Retina (tissue), 1 donor: ENCODE data around the gene PDE2A.

Source experiments
- DNase-seq: peaks from one replicate; pipeline ENCODE4 v3.0.0-alpha.2; 2016

Gene PDE2A

DNA sequence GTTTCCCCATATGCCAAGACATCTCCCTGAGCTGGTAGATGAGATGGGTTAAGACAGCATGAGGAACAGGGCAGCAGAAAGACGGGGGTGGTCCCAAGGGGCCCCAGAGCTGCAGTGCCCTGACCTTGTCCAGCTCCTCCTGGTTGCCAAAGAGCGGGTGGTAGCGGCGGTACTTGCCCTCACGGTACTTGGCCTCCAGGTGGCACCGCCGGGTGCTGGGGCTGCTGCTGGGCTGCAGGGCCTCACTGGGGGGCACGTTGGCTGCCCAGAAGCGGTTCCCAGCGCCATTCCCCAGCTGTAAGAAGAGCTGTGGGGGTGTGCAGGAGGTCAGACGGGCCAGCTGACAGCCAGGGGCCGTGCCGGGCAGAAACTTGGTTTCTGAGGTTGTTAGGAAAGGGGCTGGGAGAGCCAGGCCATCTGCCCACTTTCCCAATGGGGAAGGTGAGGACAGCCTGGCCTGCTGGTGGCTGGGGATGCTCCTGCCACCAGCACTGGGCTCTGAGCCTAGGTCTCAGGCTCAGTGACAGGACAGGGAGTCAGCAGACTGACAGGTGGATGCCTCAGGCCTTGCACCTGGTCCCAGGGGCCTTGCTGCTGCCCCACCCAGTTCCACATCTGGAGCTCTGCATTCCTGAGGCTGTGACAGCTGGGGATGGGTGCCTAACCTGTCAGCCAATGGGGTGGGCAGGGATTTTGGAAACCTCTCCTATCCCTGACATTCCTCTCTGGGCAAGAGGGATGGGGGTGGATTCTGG is 30.0 kb upstream of the PDE2A start:
- no peak for DNase-seq

DNA sequence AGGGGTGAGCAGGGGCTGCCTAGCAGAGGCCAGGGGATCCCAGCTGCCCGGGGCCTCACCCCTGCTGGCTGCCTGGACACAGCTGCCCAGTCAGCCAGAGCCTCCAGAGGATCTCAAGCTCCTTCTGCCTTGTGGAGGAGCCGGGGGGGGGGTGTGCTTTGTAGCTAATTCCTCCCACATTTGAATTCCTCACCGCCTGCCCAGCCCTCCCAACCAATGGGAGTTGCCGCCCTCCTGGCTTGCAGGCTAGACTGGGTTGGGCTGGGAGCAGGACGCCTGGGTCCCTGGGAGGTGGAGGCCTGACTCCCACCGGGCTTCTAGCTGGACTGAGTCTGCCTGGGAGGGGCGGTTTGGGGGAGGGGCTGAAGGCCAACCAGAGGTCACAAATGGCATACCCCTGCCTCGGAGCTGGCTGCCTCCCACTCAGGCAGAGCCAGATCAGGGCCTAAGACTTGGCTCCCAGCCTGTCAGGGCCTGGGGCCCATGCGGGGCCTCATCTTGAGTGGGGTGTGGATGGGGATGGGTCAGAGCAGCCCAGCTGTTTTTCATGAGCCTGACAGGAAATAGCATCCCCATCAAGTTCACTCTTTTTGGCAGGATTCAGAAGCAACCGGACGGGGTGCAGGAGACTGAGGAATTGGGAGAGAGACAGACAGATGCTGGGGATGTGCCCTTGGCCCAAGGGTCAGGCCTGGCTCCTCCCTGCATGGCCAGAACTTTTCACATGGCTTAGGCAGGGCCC is 29.2 kb upstream of the PDE2A start:
- DNase-seq, result peak; percentile 57

DNA sequence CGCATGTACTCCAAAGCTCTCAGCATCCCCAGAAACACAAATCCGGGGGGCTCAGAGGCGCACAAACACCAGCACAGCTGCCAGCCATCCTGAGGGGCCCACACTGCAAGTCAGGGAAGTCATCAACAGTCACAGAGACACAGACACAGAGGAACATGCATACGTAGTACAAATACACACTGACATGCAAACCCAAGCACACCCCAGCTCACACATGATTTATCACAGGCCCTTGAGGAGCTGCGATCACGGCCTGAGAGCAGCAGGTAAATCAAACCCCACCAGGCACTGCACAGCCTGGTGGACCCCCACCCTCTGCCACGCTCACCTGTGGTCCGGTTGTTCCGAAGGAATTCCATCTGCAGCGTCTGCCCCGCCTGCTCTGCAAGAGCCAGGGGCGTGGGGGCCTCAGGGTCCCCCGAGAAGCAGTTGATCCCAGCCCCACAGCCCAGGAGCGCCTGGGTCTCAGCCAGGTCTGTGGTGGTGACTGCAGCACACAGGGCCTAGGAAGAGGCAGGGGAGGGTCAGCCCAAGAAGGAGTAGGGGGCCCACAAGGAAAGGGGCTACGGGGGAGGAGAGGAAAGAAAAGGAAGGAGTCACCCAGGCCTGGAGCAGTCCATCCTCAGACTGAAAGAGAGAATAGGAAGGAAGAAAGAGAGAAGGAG is 28.5 kb upstream of the PDE2A start:
- no peak for DNase-seq

DNA sequence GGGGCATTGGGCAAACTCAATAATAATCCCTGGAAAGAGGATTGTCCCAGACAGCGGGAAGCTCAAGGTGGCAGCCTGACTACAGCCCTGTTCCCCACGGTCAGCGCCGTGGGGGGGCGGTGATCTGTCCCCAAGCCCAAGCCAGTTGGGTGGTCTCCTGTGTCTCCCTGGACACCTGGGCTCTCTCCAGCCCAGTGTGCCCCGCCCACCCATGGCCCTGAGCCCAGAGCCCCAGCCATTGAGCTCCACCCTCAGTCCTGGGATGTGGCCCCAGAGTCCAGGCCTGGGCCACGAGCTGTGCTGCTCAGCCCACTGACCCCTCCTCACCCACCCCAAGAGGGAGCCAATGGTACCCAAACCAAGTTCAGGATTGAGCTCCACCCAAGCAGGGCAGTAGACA is 27.9 kb upstream of the PDE2A start:
- DNase-seq, result no peak

DNA sequence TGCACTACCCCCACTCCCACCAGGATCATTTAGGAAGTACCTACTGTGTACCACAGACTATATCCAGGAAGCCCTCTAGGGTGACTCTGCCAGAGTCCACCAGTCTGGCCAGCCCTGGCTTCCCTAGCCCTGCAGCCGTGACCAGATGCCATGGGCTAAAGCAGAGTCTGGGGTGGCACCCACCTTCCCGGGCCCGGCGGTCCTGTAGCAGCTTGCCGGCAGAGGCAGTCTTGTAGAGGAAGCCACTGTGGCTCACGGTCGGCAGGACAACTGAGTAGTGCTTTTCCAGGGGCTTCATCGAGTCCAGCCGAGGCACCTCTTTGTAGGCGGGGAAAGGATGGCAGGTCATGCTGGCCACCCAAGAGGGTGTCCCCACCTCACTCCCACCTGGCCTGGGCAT is 27.2 kb upstream of the PDE2A start:
- no peak for DNase-seq

DNA sequence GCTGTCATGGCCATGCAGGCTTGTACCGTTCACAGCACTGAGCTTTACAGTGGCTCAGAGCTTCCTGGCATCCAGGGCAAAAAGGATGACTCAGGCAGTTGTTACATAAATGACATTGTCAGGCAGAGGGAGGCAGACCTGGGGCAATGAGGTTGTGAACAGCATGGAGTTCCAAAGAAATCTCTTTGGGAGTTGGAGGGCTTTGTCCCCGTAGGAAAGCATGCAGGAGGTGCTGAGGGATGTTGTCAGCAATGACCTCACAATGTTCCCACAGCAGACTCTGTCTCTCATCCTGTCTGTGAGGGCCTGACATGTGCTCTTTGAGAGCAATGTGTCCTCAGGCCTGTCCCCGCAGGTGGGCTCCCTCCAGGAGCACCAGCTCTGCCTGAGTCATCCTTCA is 25.9 kb upstream of the PDE2A start:
- no peak for DNase-seq

DNA sequence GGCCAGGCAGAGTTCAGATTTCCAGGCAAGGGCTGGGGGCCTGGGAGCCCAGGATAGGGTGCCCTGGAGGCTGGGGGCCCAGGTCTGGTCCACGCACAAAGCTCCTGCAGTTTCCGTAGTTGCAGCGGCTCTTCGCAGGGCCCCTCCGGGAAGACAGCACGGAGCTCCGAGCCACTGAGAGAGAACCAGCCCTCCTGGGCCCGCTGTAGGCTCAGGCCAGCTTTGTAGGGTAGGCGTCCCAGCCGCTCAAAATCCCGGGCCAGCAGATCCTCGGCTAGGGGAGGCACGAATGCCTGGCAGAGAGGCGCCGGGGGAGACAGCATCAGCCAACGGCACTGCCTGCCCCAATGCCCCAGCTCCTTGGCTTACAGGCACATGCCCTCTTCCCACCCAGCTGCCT is 23.6 kb upstream of the PDE2A start:
- DNase-seq, result no peak

DNA sequence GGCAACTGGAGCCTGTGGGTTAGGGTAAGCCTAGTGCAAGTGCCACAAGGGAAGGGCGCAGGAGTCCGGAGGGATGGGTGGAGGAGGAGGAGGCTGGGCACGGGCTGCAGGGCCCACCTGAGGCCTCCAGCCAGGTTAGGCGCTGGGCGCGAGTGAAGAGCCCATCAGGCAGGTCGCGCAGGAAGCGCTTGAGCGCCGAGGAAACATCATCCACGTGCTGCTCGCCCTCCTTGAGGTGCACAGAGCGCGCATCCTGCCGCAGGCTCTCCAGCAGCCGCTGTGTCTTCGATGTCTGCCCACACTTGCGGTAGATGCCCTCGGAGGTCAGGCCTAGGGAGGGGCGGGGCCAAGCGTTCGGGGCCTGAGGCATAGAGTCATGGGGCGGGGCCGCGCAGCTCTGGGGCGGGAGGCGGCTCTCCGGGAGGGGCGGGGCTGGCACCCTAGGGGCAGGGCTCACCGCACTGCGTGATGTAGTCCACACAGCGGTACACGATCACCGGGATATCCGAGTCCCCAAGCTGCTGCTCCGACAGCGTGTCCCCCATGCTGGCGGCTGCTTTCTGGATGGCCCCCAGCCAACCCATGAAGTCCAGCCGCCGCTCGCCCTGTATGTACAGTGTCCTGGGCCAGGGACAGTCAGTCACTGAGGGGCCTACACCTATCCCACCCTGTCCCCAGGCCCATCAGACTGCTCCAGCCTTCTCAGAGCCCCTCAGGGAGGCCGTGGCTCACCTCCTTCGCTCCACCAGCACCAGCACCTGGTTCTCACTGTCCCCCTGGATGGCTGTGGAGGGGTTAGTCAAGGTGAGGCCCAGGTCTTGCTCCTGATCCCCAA is 22.9 kb upstream of the PDE2A start:
- DNase-seq, result no peak

DNA sequence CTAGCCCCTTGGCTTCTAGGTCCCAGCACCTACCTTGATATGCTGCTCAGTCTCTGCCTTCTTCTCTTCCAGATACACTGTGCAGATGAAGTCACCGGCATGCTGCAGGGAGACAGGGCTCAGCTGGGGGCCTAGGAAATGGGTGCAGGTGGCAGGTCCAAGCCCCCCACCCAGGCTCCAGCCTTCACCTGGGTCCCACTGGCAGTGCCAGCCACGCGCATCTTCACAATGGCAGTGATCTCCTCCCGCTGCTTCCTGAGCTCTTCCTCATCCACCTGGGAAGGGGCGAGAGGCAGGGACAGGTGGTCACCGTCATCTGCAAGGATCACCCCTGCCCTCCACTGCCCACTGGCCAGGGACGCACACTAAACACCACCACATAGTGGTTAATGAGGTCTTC is 21.1 kb upstream of the PDE2A start:
- no peak for DNase-seq

DNA sequence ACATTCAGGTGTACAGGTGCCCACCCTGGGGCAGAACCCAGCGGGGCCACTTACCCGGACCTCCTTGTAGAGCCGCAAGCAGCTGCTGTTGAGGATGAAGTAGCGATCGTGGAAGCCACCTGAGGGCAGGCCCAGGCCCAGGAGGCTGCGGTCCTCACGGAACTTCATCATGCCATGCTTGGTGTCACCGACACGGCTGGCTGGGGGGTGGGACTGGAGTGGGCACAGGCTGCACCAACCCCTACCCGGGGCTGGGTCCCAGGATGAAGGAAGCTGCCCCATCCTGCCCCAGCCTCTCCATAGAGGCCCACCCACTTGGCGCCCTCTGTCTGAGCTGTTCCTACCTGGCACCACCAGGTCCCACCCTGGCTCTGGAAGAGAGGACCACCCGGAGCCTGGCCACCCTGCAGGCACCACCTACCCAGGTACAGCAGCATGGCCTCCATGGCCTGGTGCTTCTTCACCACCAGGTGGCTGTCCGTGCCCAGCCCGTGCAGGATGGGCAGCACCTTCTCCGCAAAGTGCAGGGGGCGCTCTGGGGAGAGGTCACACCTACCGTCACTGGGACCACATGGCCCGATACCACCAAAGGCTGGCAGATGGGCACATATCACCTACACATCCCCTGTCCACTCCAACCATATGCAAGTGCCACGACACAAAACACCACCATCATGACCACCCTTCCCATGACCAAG is 19.2 kb upstream of the PDE2A start:
- no peak for DNase-seq

DNA sequence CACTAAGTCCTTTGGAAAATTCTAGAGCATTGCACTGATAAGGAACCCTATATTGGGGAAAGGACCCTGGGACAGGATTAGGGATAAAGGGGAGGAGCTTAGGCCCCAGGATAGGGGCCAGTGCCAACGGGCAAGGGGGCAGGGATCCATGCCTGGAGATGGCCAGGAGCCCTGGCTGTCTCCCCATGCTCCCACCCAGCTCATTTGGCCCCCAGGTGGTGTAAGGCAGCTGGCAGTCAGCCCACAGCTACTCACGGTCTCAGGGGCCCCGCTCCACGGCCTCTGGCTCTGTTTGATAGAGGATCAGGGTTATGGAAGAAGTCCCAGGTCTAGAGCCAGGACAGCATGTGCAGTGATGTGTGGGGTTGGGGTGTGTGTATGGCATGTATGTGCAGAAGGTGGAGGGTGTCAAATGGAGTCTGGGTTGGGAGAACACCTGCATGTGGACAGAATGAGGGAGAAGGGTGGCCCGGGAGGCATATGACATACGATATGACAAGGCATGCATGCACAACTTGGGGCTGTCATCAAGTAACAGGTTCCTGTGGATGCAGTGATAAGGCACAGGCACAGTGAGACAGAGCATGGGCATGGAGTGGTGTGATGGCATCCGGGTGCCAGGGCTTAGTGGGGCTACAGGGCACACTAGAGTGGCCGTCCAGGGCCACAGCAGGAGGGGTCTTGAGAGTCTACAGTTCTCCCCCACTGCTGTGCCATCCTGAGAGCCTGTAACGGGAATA is 18.4 kb upstream of the PDE2A start:
- no peak for DNase-seq

DNA sequence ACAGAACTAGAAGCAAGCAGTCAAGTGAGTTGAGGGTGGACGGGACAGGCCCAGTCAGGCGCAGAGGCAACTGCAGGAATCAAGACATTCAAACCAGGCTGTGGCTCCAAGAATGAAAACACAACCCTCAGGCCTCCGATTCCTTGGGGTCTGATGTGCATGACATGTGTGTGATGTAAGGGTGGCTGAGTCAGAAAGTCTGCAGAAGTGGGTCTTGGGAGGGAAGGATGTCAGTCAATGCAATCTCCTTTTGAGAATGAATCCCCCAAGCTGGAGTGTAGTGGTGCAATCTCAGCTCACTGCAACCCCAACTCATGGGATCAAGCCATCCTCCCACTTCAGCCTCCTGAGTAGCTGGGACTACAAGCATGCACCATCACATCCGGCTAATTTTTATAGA is 15.9 kb upstream of the PDE2A start:
- no peak for DNase-seq

DNA sequence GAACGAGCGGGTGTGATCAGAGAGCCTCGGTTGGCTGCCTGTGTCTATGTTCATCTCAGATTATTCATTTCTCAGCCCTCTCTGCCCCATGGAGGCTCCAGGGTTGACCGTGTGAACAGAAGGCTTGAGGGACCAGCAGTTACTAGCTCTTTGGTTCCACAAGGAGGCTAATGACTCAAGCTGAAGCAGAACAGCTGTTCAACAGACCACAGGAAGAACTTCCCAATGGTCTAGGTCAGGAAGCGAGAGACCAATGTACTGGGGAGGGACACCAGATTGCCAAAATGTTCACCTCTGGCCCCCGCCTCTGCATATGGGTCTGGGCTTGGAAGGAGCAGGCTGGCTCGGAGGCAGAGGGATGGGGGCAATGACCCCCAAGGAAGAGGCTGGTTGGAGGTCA is 14.7 kb upstream of the PDE2A start:
- DNase-seq, result no peak

DNA sequence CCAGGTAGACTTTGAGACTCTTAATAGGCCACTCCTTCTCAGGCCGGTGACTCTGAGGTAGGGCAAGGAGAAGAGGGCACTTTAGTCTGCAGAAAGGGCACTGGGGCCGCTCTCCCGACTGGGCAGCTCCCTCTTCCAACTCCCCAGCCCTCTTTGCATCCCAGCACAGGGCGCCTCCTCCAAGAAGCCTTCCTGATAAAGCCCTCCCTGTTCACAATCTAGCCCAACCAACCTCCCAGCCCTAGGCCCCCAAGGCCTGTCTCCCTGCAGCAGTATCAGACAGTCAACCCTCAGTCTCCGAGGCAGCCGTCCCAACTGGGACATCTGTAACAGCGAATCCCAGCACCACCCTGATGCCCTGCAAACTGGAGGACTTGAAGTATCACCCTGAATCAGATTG is 14.3 kb upstream of the PDE2A start:
- DNase-seq, result no peak

DNA sequence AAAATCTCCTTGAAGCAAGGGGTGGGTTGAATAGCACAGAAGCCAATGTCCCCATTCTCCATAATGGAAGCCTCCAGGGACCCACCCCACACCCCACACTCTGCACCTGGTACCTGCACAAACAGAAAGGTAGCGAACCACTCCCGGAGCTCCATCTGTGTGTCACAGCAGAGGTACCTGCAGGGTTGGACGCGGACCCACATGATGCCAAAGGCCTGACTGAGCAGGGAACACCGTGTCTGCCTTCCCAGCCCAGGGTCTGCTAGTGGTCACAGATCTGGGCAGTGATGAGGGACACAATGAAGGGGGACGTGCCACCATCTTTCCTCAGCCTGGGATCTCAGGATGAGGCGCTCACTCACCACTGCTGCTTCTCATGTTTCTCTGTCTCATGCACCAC is 13.1 kb upstream of the PDE2A start:
- no peak for DNase-seq

DNA sequence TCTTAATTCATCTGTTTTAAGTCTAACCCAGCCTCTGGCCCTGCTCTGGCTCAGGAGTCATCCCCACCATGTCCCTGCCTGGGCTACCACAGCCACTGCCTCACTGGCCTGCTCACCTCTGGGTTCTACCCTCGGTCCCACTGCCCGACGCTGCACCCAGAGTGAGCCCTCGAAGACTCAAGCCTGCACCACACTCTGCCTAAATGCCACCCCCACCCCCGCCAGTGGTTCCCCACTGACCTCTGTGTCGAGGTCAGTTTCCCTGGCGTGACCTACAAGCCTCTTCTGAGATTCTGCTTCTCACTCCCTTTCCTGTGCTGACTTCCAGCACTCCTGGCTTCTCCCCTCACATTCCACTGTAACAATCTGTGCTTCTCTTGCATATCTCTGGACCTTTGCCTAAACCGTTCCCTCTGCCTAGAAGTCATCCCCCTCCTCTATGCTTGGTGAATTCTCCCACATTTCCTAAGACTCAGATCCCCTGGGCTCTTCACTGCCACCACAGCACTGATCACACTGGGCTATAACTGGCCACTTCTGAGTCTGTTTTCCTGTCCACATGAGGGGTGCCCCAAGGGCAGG is 12.5 kb upstream of the PDE2A start:
- no peak for DNase-seq

DNA sequence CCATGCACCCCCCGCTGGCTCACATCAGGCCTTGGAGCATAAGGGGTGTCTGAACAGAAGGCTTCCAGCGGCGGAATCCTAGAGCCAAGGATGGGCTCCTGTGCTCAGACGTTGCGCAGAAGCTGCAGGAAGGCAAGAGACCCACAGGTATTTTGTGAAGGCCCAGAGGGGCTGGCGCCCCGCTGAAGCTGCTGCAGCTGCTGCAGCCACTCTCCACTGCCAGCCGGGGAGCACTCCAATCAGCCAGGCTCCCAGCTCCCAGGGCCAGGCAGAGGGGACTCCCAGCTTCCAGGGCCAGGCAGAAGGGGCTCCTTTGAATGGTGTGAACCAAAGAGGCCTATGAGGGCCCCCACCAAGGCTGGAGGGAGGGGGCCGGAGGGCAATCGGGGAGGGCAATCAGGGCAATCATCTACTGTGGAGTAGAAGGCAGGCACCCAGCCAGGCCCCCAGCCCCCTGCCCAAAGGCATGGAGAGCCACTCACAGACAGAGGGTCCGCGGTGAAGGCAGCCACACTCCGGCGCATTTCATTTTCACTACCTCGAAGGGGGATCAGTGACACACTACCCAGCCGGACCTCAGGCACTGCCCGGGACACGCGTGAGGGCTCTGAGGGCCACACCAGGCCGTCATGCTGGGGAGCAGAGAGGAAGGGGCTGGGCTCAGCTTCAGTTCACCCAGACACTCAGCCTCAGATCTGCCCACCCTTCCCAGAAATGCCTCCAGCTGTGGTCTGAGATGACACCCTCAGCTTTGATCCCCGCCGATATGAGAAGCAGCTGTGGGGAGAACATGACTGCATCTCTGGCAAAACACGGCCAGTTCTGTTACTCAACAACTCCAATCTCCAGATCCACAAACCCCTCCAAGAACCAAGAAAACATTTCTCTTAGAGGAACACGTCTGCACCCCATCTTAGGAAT is 11.6 kb upstream of the PDE2A start:
- DNase-seq, result no peak

DNA sequence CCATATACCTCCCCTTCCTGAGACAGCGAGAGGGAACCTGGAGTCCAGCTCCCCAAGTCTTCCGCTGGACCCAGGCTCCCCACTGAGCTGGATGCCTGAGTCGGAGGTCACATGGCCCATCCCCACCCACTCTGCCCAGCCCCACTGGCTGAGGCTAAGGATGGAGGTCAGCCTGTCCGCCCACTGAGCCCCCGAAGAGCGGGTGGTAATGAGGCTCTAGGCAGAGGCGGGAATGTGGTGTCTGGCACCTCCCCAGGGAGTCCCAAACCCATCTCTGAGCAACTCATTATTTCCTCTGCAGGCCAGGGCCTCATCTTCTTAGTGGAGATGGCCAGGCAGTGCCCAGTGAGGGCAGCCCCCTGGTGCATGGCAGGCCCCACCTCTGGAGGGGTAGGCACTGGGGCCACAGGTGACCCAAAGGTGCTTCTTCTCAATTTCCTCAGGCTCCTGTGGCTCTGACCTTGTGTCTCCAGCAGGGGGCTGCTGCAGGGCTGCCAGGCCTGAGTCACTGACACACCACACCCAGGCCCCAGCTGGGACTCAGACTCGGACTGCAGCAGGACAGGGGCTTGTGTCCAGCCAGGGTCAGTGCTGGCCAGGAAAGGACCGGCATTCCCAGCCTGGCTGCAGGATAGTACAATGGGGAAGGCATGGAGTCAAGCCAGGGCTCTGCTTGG is 10.2 kb upstream of the PDE2A start:
- no peak for DNase-seq

DNA sequence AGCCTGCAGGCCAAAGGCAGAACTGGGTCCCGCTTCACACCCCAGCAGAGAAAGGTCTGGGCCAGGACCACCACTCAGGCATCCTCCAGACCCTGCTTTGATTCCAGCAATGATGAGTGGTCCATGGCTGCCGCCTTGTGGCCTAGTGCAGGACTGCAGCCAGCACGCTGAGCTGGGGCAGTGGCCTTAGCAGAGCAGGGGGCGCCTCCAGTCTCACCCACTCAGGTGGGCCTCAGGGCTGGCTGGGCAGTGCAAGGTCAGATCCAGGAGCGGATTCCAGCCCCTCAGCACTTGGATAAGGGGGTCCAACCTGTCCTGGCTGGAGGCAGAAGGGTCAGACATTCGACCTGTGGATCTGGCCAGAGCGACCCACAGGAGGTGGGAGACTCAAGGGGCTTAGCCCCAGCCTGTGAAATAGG is 9.6 kb upstream of the PDE2A start:
- peak; percentile 89 for DNase-seq

DNA sequence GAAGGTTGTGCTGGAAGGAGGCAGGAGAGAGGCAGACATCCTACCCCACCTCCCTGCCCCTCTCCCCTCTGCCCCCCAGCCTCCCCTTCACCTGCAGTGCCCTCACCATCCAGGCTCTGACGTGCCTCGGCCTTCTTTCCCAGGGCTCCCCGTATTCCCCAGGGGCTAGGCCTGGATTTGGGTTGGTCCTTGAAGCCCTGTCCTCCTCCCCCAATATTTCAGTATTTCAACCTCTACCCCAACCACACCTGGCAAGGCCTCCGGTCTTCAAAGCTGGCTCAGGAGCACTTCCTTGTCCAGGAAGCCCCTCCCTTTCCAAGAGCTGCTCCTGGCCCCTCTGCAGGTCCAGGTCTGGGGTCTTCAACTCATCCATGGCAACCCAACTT is 8.6 kb upstream of the PDE2A start:
- DNase-seq, result no peak
